OCI-LY3 (cell line): ENCODE measurements around the gene ESCO1.

ENCODE experiments used
- EZH2phosphoT487 ChIP-seq: fragments of 200-600 bp; shearing (Covaris generic); IDR thresholded peaks from 2 replicates; pipeline ENCODE4 v1.6.1; 2018; ENCODE audit warnings: antibody characterized with exemption, mixed run types, low read depth
- TF ChIP-seq, protein P1 (sequence below): fragments of 200-600, 300-600 bp; sonication (generic); IDR thresholded peaks from 2 replicates; pipeline ENCODE4 v1.5.1; 2014; ENCODE audit warnings: antibody characterized with exemption, low read length, low read depth

DNA sequence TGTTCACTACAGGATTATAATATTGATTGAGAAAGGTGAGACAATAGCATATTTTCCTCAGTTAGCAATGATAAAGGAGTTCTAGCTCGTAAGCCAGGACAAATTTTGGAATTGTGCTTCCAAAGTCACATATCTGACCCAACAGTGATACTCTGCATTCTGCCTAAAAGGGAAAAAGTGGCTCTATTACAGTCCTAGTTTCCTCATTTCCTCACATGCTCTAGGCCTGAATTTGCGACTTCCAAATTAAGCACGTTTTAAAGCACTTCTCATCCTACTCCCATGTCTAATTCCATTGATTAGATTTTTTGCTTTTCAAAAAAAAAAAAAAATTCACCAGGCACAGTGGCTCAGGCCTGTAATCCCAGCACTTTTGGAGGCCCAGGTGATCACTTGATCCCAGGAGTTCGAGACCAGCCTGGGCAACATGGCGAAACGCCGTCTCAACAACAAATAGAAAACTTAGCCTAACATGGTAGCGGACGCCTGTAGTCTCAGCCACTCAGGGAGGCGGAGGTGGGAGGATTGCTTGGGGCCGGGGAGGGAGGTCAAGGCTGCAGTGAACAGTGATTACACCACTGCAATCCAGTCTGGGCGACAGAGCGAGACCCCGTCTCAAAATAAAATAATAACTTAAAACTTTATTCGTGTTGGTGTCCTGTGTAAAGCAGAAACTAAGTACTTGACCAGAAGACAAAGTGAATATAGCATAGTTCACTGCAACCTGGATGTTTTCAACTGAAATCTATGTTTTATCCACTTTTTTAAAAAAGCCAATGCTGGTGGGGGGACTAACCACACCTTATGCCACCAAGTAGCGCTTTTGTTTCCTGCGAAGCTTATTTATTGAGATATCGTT lies 1.5 kb downstream of the ESCO1 start:
- no peak for TF ChIP-seq EZH2phosphoT487
- TF ChIP-seq, protein P1, sequence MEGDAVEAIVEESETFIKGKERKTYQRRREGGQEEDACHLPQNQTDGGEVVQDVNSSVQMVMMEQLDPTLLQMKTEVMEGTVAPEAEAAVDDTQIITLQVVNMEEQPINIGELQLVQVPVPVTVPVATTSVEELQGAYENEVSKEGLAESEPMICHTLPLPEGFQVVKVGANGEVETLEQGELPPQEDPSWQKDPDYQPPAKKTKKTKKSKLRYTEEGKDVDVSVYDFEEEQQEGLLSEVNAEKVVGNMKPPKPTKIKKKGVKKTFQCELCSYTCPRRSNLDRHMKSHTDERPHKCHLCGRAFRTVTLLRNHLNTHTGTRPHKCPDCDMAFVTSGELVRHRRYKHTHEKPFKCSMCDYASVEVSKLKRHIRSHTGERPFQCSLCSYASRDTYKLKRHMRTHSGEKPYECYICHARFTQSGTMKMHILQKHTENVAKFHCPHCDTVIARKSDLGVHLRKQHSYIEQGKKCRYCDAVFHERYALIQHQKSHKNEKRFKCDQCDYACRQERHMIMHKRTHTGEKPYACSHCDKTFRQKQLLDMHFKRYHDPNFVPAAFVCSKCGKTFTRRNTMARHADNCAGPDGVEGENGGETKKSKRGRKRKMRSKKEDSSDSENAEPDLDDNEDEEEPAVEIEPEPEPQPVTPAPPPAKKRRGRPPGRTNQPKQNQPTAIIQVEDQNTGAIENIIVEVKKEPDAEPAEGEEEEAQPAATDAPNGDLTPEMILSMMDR = no peak
